Neuronal stem cell (in vitro differentiated cells): Measurements from ENCODE around the gene HAAO.
A peak's percentile ranks its signal among the peaks of the same experiment; 100 is the strongest.

Experiments
- DNase-seq: peaks from one replicate; pipeline ENCODE4 v3.0.0-alpha.2; 2013; ENCODE audit warnings: low spot score
- H2AFZ ChIP-seq: one replicate; pipeline ENCODE4 v1.6.1; 2013; ENCODE audit warnings: mild to moderate bottlenecking, low read length, inconsistent platforms
- H2AK5ac ChIP-seq: 2 replicates; pipeline ENCODE4 v1.6.1; 2013; ENCODE audit warnings: low read depth, mild to moderate bottlenecking, inconsistent platforms, low read length, moderate library complexity, mixed read lengths
- H2BK120ac ChIP-seq: 2 replicates; pipeline ENCODE4 v1.6.1; 2013; ENCODE audit warnings: low read depth, mild to moderate bottlenecking, inconsistent platforms, low read length, moderate library complexity, mixed read lengths
- H2BK12ac ChIP-seq: one replicate; pipeline ENCODE4 v1.6.1; 2013; ENCODE audit warnings: low read length, inconsistent platforms
- H2BK15ac ChIP-seq: 2 replicates; pipeline ENCODE4 v1.6.1; 2013; ENCODE audit warnings: mild to moderate bottlenecking, low read length, inconsistent platforms, mixed read lengths
- H2BK5ac ChIP-seq: one replicate; pipeline ENCODE4 v1.6.1; 2013; ENCODE audit warnings: inconsistent platforms, mild to moderate bottlenecking, low read length, moderate library complexity
- H3K14ac ChIP-seq: one replicate; pipeline ENCODE4 v1.6.1; 2013; ENCODE audit warnings: low read length, inconsistent platforms
- H3K18ac ChIP-seq: 2 replicates; pipeline ENCODE4 v1.6.1; 2013; ENCODE audit warnings: low read length, inconsistent platforms
- H3K23ac ChIP-seq: 2 replicates; pipeline ENCODE4 v1.6.1; 2013; ENCODE audit warnings: low read depth, mild to moderate bottlenecking, mixed read lengths, low read length, inconsistent platforms; ENCODE audit not compliant: poor library complexity
- H3K27ac ChIP-seq: replicated peaks from 3 replicates; pipeline ENCODE4 v1.5.1; 2013; ENCODE audit warnings: low read length, inconsistent platforms
- H3K27me3 ChIP-seq, 3 experiments: 2 replicates each; pipeline ENCODE4 v1.6.1; 2013; ENCODE audit warnings: low read length in 3 of 3, mild to moderate bottlenecking in 2 of 3, inconsistent platforms in 1 of 3, low read depth in 1 of 3, mixed read lengths in 1 of 3, moderate library complexity in 1 of 3; ENCODE audit not compliant: control insufficient read depth in 3 of 3, insufficient read depth in 3 of 3
- H3K36me3 ChIP-seq, 2 donors: replicated peaks in 1 of 2; 2 replicates each; pipeline ENCODE4 v1.6.1; 2013; ENCODE audit warnings: low read length in 2 of 2; ENCODE audit not compliant: control insufficient read depth in 2 of 2, insufficient read depth in 2 of 2
- H3K4ac ChIP-seq: 2 replicates; pipeline ENCODE4 v1.6.1; 2013; ENCODE audit warnings: inconsistent platforms, mild to moderate bottlenecking, low read length, moderate library complexity
- H3K4me1 ChIP-seq, 2 donors: 1 replicate in 1 of 2; 2 replicates in 1 of 2; pipeline ENCODE4 v1.6.1; 2013; ENCODE audit warnings: low read length in 2 of 2, low read depth in 1 of 2; ENCODE audit not compliant: control insufficient read depth in 2 of 2, insufficient read depth in 1 of 2
- H3K4me2 ChIP-seq: one replicate; pipeline ENCODE4 v1.6.1; 2013; ENCODE audit warnings: mild to moderate bottlenecking, low read length, inconsistent platforms; ENCODE audit not compliant: insufficient read depth, poor library complexity, severe bottlenecking
- H3K4me3 ChIP-seq, 2 donors: 2 replicates each; pipeline ENCODE4 v1.5.1; 2013; ENCODE audit warnings: low read length in 2 of 2, mild to moderate bottlenecking in 2 of 2, inconsistent platforms in 1 of 2, moderate library complexity in 1 of 2
- H3K79me1 ChIP-seq: one replicate; pipeline ENCODE4 v1.6.1; 2013; ENCODE audit warnings: low read depth, mild to moderate bottlenecking, inconsistent platforms, low read length, moderate library complexity
- H3K9ac ChIP-seq: one replicate; pipeline ENCODE4 v1.6.1; 2013; ENCODE audit warnings: mild to moderate bottlenecking, low read depth, low read length, inconsistent platforms; ENCODE audit not compliant: poor library complexity
- H3K9me3 ChIP-seq, 2 donors: replicated peaks in 1 of 2; 2 replicates each; pipeline versions ENCODE3 to v1.6.1; 2013; ENCODE audit warnings: low read length in 2 of 2, mild to moderate bottlenecking in 2 of 2, inconsistent platforms in 1 of 2, low read depth in 1 of 2, mixed read lengths in 1 of 2, moderate library complexity in 1 of 2; ENCODE audit not compliant: control insufficient read depth in 2 of 2, insufficient read depth in 1 of 2
- H4K8ac ChIP-seq: one replicate; pipeline ENCODE4 v1.6.1; 2013; ENCODE audit warnings: low read depth, mild to moderate bottlenecking, inconsistent platforms, low read length, moderate library complexity
- H4K91ac ChIP-seq: one replicate; pipeline ENCODE4 v1.6.1; 2013; ENCODE audit warnings: low read length, low read depth, mild to moderate bottlenecking, inconsistent platforms; ENCODE audit not compliant: poor library complexity
- WGBS, 2 donors: extraction: QIAGEN DNeasy Blood & Tissue Kit; methylation state at CpG; one replicate each; pipeline ENCODE4 v1.1.7; 2013; ENCODE audit warnings: missing lambda C conversion rate in 2 of 2, mixed read lengths in 1 of 2; ENCODE audit not compliant: insufficient read length in 2 of 2, insufficient replicate concordance in 1 of 2; ENCODE audit errors: extremely low coverage in 2 of 2; 5-methylcytosine and 5-hydroxymethylcytosine counted together

Gene HAAO

GRCh38 chr2:42812899-42813479 is 20.6 kb upstream of the HAAO start:
- DNase-seq, result no peak
- Histone ChIP-seq H3K4me1 (peaks cover 0 to 8% of the 10 kb centered on the region in 2 donors), H2AFZ (no peak overlapping the region), H2AK5ac (no peak overlapping the region), H3K18ac (no peak overlapping the region), H3K9me3 (peaks cover 2 to 4% of the 10 kb centered on the region in 2 donors), H2BK15ac (no peak overlapping the region), H2BK12ac (no peak overlapping the region), H3K14ac (no peak overlapping the region), H3K4me3 (no peak overlapping the region), H3K4me2 (no peak overlapping the region), H3K79me1 (no peaks in the 10 kb centered on the region), H3K27ac (no peak overlapping the region), H4K91ac (no peak overlapping the region), H3K23ac (no peak overlapping the region), H2BK5ac (no peak overlapping the region), H3K4ac (no peak overlapping the region), H4K8ac (no peak overlapping the region), H2BK120ac (no peak overlapping the region), H3K9ac (no peak overlapping the region), H3K36me3 (no peaks in the 10 kb centered on the region), H3K27me3 (no peaks in the 10 kb centered on the region)
- WGBS, 2 donors, result no CpG with 5 or more reads among the region's 1 CpG

GRCh38 chr2:42810971-42811811 is 18.8 kb upstream of the HAAO start:
- Histone ChIP-seq H3K14ac (peak overlapping the region; percentile 91), H3K9ac (peak overlapping the region; percentile 93), H4K8ac (peak overlapping the region; percentile 31), H3K36me3 (no peaks in the 10 kb centered on the region), H3K23ac (peak overlapping the region; percentile 36), H2BK12ac (no peak overlapping the region), H3K18ac (peak overlapping the region; percentile 97), H2AK5ac (peak overlapping the region; percentile 35), H2BK120ac (peak overlapping the region; percentile 100), H3K4ac (no peak overlapping the region), H3K27me3 (no peaks in the 10 kb centered on the region), H3K27ac (peak overlapping the region; percentile 89), H3K9me3 (peaks cover 2 to 4% of the 10 kb centered on the region in 2 donors), H2AFZ (peak overlapping the region; percentile 93), H3K4me1 (peaks cover 0 to 8% of the 10 kb centered on the region in 2 donors), H3K4me2 (peak overlapping the region; percentile 96), H3K4me3 (peak overlapping the region; percentile 59 to 92), H2BK15ac (peak overlapping the region; percentile 99), H3K79me1 (no peaks in the 10 kb centered on the region), H4K91ac (peak overlapping the region; percentile 67), H2BK5ac (peak overlapping the region; percentile 97)
- no CpG with 5 or more reads among the region's 51 CpGs for WGBS, 2 donors
- DNase-seq, result peak; percentile 56

GRCh38 chr2:42810121-42810970 is 18.0 kb upstream of the HAAO start:
- H3K18ac ChIP-seq, result peak overlapping the region; percentile 99
- H3K9ac ChIP-seq, result peak overlapping the region; percentile 94
- peak overlapping the region; percentile 67 for H4K91ac ChIP-seq
- H3K4me3 ChIP-seq, result peak overlapping the region; percentile 59 to 92
- H2BK5ac ChIP-seq, result peak overlapping the region; percentile 97
- peak overlapping the region; percentile 77 for H3K14ac ChIP-seq
- no peak overlapping the region for H4K8ac ChIP-seq
- H2BK120ac ChIP-seq, result peak overlapping the region; percentile 100
- H2BK12ac ChIP-seq, result no peak overlapping the region
- H2BK15ac ChIP-seq, result peak overlapping the region; percentile 99
- no peaks in the 10 kb centered on the region for H3K79me1 ChIP-seq
- no peaks in the 10 kb centered on the region for H3K27me3 ChIP-seq
- WGBS, 2 donors, result no CpG with 5 or more reads among the region's 83 CpGs
- peak overlapping the region; percentile 98 for H3K27ac ChIP-seq
- H3K36me3 ChIP-seq, result no peaks in the 10 kb centered on the region
- no peak overlapping the region for H2AK5ac ChIP-seq
- peak overlapping the region; percentile 96 for H3K4me2 ChIP-seq
- H2AFZ ChIP-seq, result peak overlapping the region; percentile 93
- peak overlapping the region; percentile 99 for H3K23ac ChIP-seq
- H3K9me3 ChIP-seq, result peaks cover 2 to 4% of the 10 kb centered on the region in 2 donors
- H3K4me1 ChIP-seq, result peaks cover 0 to 8% of the 10 kb centered on the region in 2 donors
- no peak overlapping the region for H3K4ac ChIP-seq
- peak; percentile 95 for DNase-seq
